GM12874 (cell line): ENCODE data around the gene BRD9.

Source experiments
- CTCF ChIP-seq: IDR thresholded peaks from 2 replicates; pipeline ENCODE4 v1.5.1; 2011; ENCODE audit warnings: low read depth, mild to moderate bottlenecking, control low read depth, low read length, moderate library complexity; ENCODE audit not compliant: insufficient read depth

The BRD9 gene

GRCh38 chr5:873328-873727, 19.3 kb downstream of the BRD9 start:
- no peak for TF ChIP-seq CTCF

GRCh38 chr5:872301-872700, 20.3 kb downstream of the BRD9 start:
- TF ChIP-seq CTCF, result no peak

- TF ChIP-seq CTCF, result no peak
Measured at GRCh38 chr5:871596-872298, 20.9 kb downstream of the BRD9 start.

- TF ChIP-seq CTCF, result no peak
Measured at GRCh38 chr5:870956-871355, 21.6 kb downstream of the BRD9 start.

GRCh38 chr5:868428-869135, 24.0 kb downstream of the BRD9 start:
- TF ChIP-seq CTCF, result no peak

GRCh38 chr5:867300-867870, 25.2 kb downstream of the BRD9 start:
- TF ChIP-seq CTCF, result no peak

- TF ChIP-seq CTCF, result no peak
Measured at GRCh38 chr5:865771-866170, 26.8 kb downstream of the BRD9 start.
